ENCODE data around the gene ANKIB1. TPM values are rescaled to one million over a fixed set of nuclear protein-coding genes. Genes with fewer than 3 reads are reported as not detected.
"Not testable (repeated sequence)": the region's sequence is repeated elsewhere in the genome, so short reads cannot be mapped to it uniquely, and the experiment has no call there.

ANKIB1 gene
- total and polyA plus RNA-seq, 2 experiments from 2014 or later: 8.8 to 35.3 TPM

- no peak overlapping the region for H3K4me3 ChIP-seq
Measured at GRCh38 chr7:92437956-92438491, 192.2 kb downstream of the ANKIB1 start.

GRCh38 chr7:92442720-92443119, 196.9 kb downstream of the ANKIB1 start:
- H3K4me3 ChIP-seq; H3K9me2 ChIP-seq (replicated peaks; ENCODE audit: insufficient read depth); H4K20me1 ChIP-seq (ENCODE audit: insufficient read depth, poor library complexity, severe bottlenecking); H3K27ac ChIP-seq; H3K36me3 ChIP-seq (replicated peaks; ENCODE audit: insufficient read depth, low read depth); H2AFZ ChIP-seq; H3K9me3 ChIP-seq (ENCODE audit: low read depth); H3K4me1 ChIP-seq (ENCODE audit: insufficient read depth); H3K4me2 ChIP-seq; H3K79me2 ChIP-seq; DNase-seq (ENCODE audit: low spot score); H3K27me3 ChIP-seq: not testable (repeated sequence)
- 72% methylated on average over 2 of the region's 2 CpGs for WGBS (ENCODE audit: low lambda C conversion rate, missing lambda C conversion rate)

More at GRCh38 chr7:92437956-92438491, 192.2 kb downstream of the ANKIB1 start:
- DNase-seq (ENCODE audit: low spot score): no peak
- Histone ChIP-seq H3K79me2 (no peaks in the 10 kb centered on the region), H4K20me1 (ENCODE audit: insufficient read depth, poor library complexity, severe bottlenecking) (no peaks in the 10 kb centered on the region), H3K4me1 (ENCODE audit: insufficient read depth) (no peaks in the 10 kb centered on the region), H3K36me3 (replicated peaks; ENCODE audit: insufficient read depth, low read depth) (no peaks in the 10 kb centered on the region), H3K9me2 (replicated peaks; ENCODE audit: insufficient read depth) (no peaks in the 10 kb centered on the region), H3K4me2 (no peak overlapping the region), H3K27me3 (no peaks in the 10 kb centered on the region), H3K27ac (no peak overlapping the region), H2AFZ (no peak overlapping the region), H3K9me3 (ENCODE audit: low read depth) (no peaks in the 10 kb centered on the region)
- 80% methylated on average over 6 of the region's 6 CpGs for WGBS (ENCODE audit: low lambda C conversion rate, missing lambda C conversion rate)
- TF ChIP-seq EZH2phosphoT487 (IDR thresholded peaks at IDR 0.05; ENCODE audit: low read depth, severe bottlenecking, unreplicated experiment): no peak
- no peak for TF ChIP-seq CTCF (IDR thresholded peaks at IDR 0.05; ENCODE audit: poor library complexity)
- no peak for TF ChIP-seq EZH2 (IDR thresholded peaks at IDR 0.05; ENCODE audit: borderline replicate concordance)

GRCh38 chr7:92446869-92447344, 201.1 kb downstream of the ANKIB1 start:
- H3K4me1 ChIP-seq (ENCODE audit: insufficient read depth): peaks cover 17% of the 10 kb centered on the region
- no peaks in the 10 kb centered on the region for H3K9me3 ChIP-seq (ENCODE audit: low read depth)
- H3K27me3 ChIP-seq: no peaks in the 10 kb centered on the region
- WGBS (ENCODE audit: low lambda C conversion rate, missing lambda C conversion rate): 60% methylated on average over 21 of the region's 21 CpGs
- H3K9me2 ChIP-seq (replicated peaks; ENCODE audit: insufficient read depth): no peaks in the 10 kb centered on the region
- DNase-seq (ENCODE audit: low spot score): no peak
- peak overlapping the region; percentile 47 for H3K27ac ChIP-seq
- TF ChIP-seq EZH2 (IDR thresholded peaks at IDR 0.05; ENCODE audit: borderline replicate concordance) (no peak), CTCF (IDR thresholded peaks at IDR 0.05; ENCODE audit: poor library complexity) (no peak), EZH2phosphoT487 (IDR thresholded peaks at IDR 0.05; ENCODE audit: low read depth, severe bottlenecking, unreplicated experiment) (no peak)
- H2AFZ ChIP-seq: peak overlapping the region; percentile 85
- H3K4me2 ChIP-seq: peak overlapping the region; percentile 65
- H3K4me3 ChIP-seq: no peak overlapping the region
- no peaks in the 10 kb centered on the region for H4K20me1 ChIP-seq (ENCODE audit: insufficient read depth, poor library complexity, severe bottlenecking)
- H3K79me2 ChIP-seq: peaks cover 28% of the 10 kb centered on the region
- H3K36me3 ChIP-seq (replicated peaks; ENCODE audit: insufficient read depth, low read depth): no peaks in the 10 kb centered on the region

- H3K36me3 ChIP-seq (replicated peaks; ENCODE audit: insufficient read depth, low read depth): no peaks in the 10 kb centered on the region
- WGBS (ENCODE audit: low lambda C conversion rate, missing lambda C conversion rate): under 1% methylated on average over 51 of the region's 87 CpGs
Measured at GRCh38 chr7:92447345-92448204, 201.8 kb downstream of the ANKIB1 start, which contains the start of gene GATAD1. TSS of gene GATAD1 (plus strand) at chr7:92447482. CDS start at chr7:92447730, 248 bp downstream.

More at GRCh38 chr7:92447345-92448204, 201.8 kb downstream of the ANKIB1 start, which contains the start of gene GATAD1:
- peak; percentile 95 for DNase-seq (ENCODE audit: low spot score)
- Histone ChIP-seq H3K27ac (peak within 1 kb of the TSS; percentile 98), H3K4me2 (peak within 1 kb of the TSS; percentile 80), H3K79me2 (peaks cover 29% of the 10 kb centered on the region), H3K4me1 (ENCODE audit: insufficient read depth) (peaks cover 17% of the 10 kb centered on the region), H3K4me3 (peak within 1 kb of the TSS; percentile 92), H2AFZ (peak within 1 kb of the TSS; percentile 91), H3K9me3 (ENCODE audit: low read depth) (no peaks in the 10 kb centered on the region), H3K27me3 (no peaks in the 10 kb centered on the region), H3K9me2 (replicated peaks; ENCODE audit: insufficient read depth) (no peaks in the 10 kb centered on the region), H4K20me1 (ENCODE audit: insufficient read depth, poor library complexity, severe bottlenecking) (no peaks in the 10 kb centered on the region)
- no peak for TF ChIP-seq EZH2phosphoT487 (IDR thresholded peaks at IDR 0.05; ENCODE audit: low read depth, severe bottlenecking, unreplicated experiment)
- no peak for TF ChIP-seq EZH2 (IDR thresholded peaks at IDR 0.05; ENCODE audit: borderline replicate concordance)
- peak; percentile 98 for TF ChIP-seq CTCF (IDR thresholded peaks at IDR 0.05; ENCODE audit: poor library complexity)

Measured in hepatocyte (in vitro differentiated cells).